ENCODE measurements around the gene ANTXR2.
"Not testable (repeated sequence)": the region's sequence is repeated elsewhere in the genome, so short reads cannot be mapped to it uniquely, and the experiment has no call there.

Gene ANTXR2

GRCh38 chr4:80072744-80073472, at the start of gene ANTXR2:
Gene ANTXR2 (minus strand): TSS chr4:80073229. CDS start chr4:80072560, 669 bp downstream.
- peak; percentile 74 to 78 for DNase-seq (ENCODE audit: low read depth in 1 of 2, low spot score in 1 of 2)
- in situ Hi-C loops (cut with HindIII; ENCODE audit: low pct_unique_long_range_greater_than_20kb, low sequenced_read_pairs): no loop called here
- no peak for TF ChIP-seq JUND (IDR thresholded peaks at IDR 0.05; ENCODE audit: low read depth)

GRCh38 chr4:80121815-80122214, 48.8 kb upstream of the ANTXR2 start:
- in situ Hi-C loops (cut with HindIII; ENCODE audit: low pct_unique_long_range_greater_than_20kb, low sequenced_read_pairs); DNase-seq (ENCODE audit: low read depth in 1 of 2, low spot score in 1 of 2): not testable (repeated sequence)

GRCh38 chr4:80119620-80120019, 46.6 kb upstream of the ANTXR2 start:
- DNase-seq (ENCODE audit: low read depth in 1 of 2, low spot score in 1 of 2); in situ Hi-C loops (cut with HindIII; ENCODE audit: low pct_unique_long_range_greater_than_20kb, low sequenced_read_pairs): not testable (repeated sequence)

- TF ChIP-seq JUND (IDR thresholded peaks at IDR 0.05; ENCODE audit: low read depth): no peak
- no peak for DNase-seq (ENCODE audit: low read depth in 1 of 2, low spot score in 1 of 2)
- in situ Hi-C loops (cut with HindIII; ENCODE audit: low pct_unique_long_range_greater_than_20kb, low sequenced_read_pairs): no loop called here
Measured at GRCh38 chr4:80116516-80116915, 43.5 kb upstream of the ANTXR2 start.

- DNase-seq (ENCODE audit: low read depth in 1 of 2, low spot score in 1 of 2): no peak
- in situ Hi-C loops (cut with HindIII; ENCODE audit: low pct_unique_long_range_greater_than_20kb, low sequenced_read_pairs): no loop called here
- no peak for TF ChIP-seq JUND (IDR thresholded peaks at IDR 0.05; ENCODE audit: low read depth)
Measured at GRCh38 chr4:80115368-80116181, 42.5 kb upstream of the ANTXR2 start.

- DNase-seq (ENCODE audit: low read depth in 1 of 2, low spot score in 1 of 2): no peak
- in situ Hi-C loops (cut with HindIII; ENCODE audit: low pct_unique_long_range_greater_than_20kb, low sequenced_read_pairs): no loop called here
- TF ChIP-seq JUND (IDR thresholded peaks at IDR 0.05; ENCODE audit: low read depth): no peak
Measured at GRCh38 chr4:80114732-80115265, 41.8 kb upstream of the ANTXR2 start.

GRCh38 chr4:80113615-80114014, 40.6 kb upstream of the ANTXR2 start:
- no peak for TF ChIP-seq JUND (IDR thresholded peaks at IDR 0.05; ENCODE audit: low read depth)
- in situ Hi-C loops (cut with HindIII; ENCODE audit: low pct_unique_long_range_greater_than_20kb, low sequenced_read_pairs): no loop called here
- no peak for DNase-seq (ENCODE audit: low read depth in 1 of 2, low spot score in 1 of 2)

- in situ Hi-C loops (cut with HindIII; ENCODE audit: low pct_unique_long_range_greater_than_20kb, low sequenced_read_pairs): no loop called here
- no peak for TF ChIP-seq JUND (IDR thresholded peaks at IDR 0.05; ENCODE audit: low read depth)
- no peak for DNase-seq (ENCODE audit: low read depth in 1 of 2, low spot score in 1 of 2)
Measured at GRCh38 chr4:80112236-80112635, 39.2 kb upstream of the ANTXR2 start.

GRCh38 chr4:80111276-80111675, 38.2 kb upstream of the ANTXR2 start:
- TF ChIP-seq JUND (IDR thresholded peaks at IDR 0.05; ENCODE audit: low read depth): no peak
- in situ Hi-C loops (cut with HindIII; ENCODE audit: low pct_unique_long_range_greater_than_20kb, low sequenced_read_pairs): no loop called here
- DNase-seq (ENCODE audit: low read depth in 1 of 2, low spot score in 1 of 2): no peak

GRCh38 chr4:80107374-80107773, 34.3 kb upstream of the ANTXR2 start:
- in situ Hi-C loops (cut with HindIII; ENCODE audit: low pct_unique_long_range_greater_than_20kb, low sequenced_read_pairs): no loop called here
- no peak for TF ChIP-seq JUND (IDR thresholded peaks at IDR 0.05; ENCODE audit: low read depth)
- no peak for DNase-seq (ENCODE audit: low read depth in 1 of 2, low spot score in 1 of 2)

GRCh38 chr4:80104927-80105326, 31.9 kb upstream of the ANTXR2 start:
- no peak for TF ChIP-seq JUND (IDR thresholded peaks at IDR 0.05; ENCODE audit: low read depth)
- in situ Hi-C loops (cut with HindIII; ENCODE audit: low pct_unique_long_range_greater_than_20kb, low sequenced_read_pairs): no loop called here
- no peak for DNase-seq (ENCODE audit: low read depth in 1 of 2, low spot score in 1 of 2)

GRCh38 chr4:80103629-80104028, 30.6 kb upstream of the ANTXR2 start:
- TF ChIP-seq JUND (IDR thresholded peaks at IDR 0.05; ENCODE audit: low read depth): no peak
- DNase-seq (ENCODE audit: low read depth in 1 of 2, low spot score in 1 of 2): no peak
- in situ Hi-C loops (cut with HindIII; ENCODE audit: low pct_unique_long_range_greater_than_20kb, low sequenced_read_pairs): no loop called here

- TF ChIP-seq JUND (IDR thresholded peaks at IDR 0.05; ENCODE audit: low read depth): no peak
- in situ Hi-C loops (cut with HindIII; ENCODE audit: low pct_unique_long_range_greater_than_20kb, low sequenced_read_pairs): no loop called here
- DNase-seq (ENCODE audit: low read depth in 1 of 2, low spot score in 1 of 2): no peak
Measured at GRCh38 chr4:80101792-80102116, 28.7 kb upstream of the ANTXR2 start.
